Measurements from ENCODE around the gene TCF4.

TCF4 gene

GRCh38 chr18:55343396-55344073 is 244.5 kb downstream of the TCF4 start:
- DNase-seq = no peak

GRCh38 chr18:55340998-55341397 is 247.0 kb downstream of the TCF4 start:
- DNase-seq = no peak

GRCh38 chr18:55339990-55340389 is 248.0 kb downstream of the TCF4 start:
- no peak for DNase-seq

GRCh38 chr18:55338978-55339650 is 248.9 kb downstream of the TCF4 start:
- DNase-seq = no peak

GRCh38 chr18:55337908-55338521 is 250.0 kb downstream of the TCF4 start:
- DNase-seq = no peak

GRCh38 chr18:55337138-55337537 is 250.9 kb downstream of the TCF4 start:
- no peak for DNase-seq

- no peak for DNase-seq
These were observed 251.4 kb downstream of the TCF4 start for GRCh38 chr18:55336438-55337100.

DNA sequence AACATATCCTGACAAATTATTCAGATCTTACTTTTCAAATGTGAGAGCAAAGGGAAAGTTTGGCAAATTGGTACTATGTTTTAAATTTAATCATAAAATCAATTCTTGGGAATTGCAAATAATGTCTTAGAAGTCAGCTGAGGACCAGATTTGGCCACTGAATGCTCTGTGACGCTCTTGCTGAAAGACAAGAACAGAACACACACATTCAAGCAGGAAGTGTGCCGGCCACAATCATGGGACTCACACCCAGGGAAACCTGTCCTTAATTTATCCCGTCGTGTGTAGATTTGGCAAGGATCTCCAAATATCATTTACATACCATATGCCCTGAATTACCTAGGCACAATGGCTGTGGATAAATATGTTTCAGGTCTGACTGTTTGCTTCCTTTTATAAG is 253.1 kb downstream of the TCF4 start:
- DNase-seq = no peak

DNA sequence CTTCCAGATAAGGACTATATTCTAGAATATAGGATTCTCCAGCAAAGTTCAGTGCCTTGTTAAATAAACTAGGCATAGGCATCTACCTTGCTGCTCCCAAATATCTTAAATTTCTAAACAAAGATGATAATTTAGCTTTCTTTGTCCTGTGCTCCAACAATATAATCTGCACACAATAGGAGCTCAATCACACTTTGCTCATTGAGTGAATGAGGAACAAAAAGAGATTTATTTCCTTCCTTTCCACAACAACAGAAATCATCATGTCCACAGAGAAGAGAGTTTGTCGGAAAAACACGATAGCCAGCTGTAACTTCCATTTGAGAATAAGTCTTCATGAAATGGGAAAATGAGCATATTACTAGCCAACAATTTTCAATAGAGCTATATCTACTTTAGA is 256.7 kb downstream of the TCF4 start:
- no peak for DNase-seq

GRCh38 chr18:55328301-55328700 is 259.7 kb downstream of the TCF4 start:
- no peak for DNase-seq

DNA sequence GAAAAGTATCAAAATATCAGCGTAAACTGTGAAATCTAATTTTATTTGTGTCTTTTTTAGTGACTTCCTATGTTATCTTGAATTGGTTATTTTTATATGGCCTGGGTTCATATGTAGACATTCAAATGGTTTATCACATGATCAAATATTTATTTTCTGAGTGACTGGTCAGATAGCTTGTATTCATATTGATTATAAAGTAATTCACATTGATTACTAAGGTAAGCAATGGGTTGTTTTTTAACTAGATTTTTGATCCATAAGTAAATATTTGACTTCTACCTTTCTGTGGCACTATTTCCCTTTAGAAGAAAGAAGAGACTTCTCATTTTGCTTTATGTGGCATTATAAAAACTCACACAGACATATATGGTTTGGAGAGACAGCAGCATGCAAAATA is 260.5 kb downstream of the TCF4 start:
- DNase-seq = no peak

- no peak for DNase-seq
These were observed 261.9 kb downstream of the TCF4 start for GRCh38 chr18:55326134-55326533.

- DNase-seq = no peak
These were observed 263.8 kb downstream of the TCF4 start for GRCh38 chr18:55324166-55324565.

- no peak for DNase-seq
These were observed 264.7 kb downstream of the TCF4 start for GRCh38 chr18:55323051-55323994.

GRCh38 chr18:55322178-55322735 is 265.7 kb downstream of the TCF4 start:
- no peak for DNase-seq

DNA sequence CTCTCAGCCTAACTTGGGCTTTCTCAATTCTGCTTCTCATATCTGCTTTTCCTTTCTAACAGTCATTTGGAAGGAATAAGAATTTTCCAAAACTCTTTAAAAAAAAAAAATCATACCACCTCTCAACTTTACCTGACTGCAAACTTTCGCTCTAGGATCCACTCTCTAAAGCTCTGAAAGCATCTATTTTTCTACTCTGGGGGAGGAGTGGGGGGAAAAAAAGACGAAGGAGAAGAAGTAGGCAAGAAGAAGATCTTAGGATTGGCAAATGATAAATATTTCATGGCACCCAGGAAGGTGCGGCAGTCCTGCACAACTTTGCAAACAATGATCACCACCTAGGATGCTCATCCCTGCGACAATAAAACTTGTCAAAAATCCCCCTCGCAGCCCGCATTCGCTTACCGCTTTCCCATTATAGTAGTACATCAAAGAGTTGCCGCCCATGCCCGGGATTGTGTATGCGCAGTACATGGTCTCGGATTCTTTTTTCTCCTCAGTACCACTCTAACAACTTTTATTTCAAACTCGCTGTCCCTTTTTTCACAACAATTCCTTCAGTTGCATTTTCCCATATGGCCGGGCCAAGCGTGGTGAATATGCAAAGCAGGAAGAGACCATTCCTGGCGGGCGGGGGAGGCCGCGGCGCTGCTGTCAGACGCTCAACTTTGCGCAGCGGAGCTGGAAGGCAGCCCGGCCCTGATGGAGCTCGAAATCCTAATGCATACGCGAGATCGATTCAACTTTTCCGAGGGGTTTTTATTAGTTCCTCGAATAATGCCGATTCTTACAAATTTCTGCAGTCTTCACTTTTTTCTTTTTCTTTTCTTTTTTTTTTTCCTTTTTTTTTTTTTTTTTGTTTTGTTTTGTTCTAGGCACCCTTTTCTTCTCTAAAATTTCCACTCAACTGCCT is 266.5 kb downstream of the TCF4 start:
- no peak for DNase-seq

GRCh38 chr18:55320424-55321264 is 267.3 kb downstream of the TCF4 start:
- DNase-seq = no peak

- DNase-seq = no peak
These were observed 268.4 kb downstream of the TCF4 start for GRCh38 chr18:55319459-55320193.

- no peak for DNase-seq
These were observed 269.0 kb downstream of the TCF4 start for GRCh38 chr18:55318951-55319441.

Measured in stimulated activated naive CD4-positive, alpha-beta T cell (primary cell).